Stimulated activated CD8-positive, alpha-beta memory T cell treated with anti-CD3 and anti-CD28 coated beads, Interleukin-15, amount 100 ng/mL, for 48 hours (primary cell): Measurements from ENCODE around the gene SLC35E4.
"Not testable (repeated sequence)": the region's sequence is repeated elsewhere in the genome, so short reads cannot be mapped to it uniquely, and the experiment has no call there.

Experiments used
- DNase-seq, 2 donors: peaks; one replicate each; pipeline ENCODE4 v3.0.0-alpha.2; 2020; ENCODE audit warnings: low read depth in 2 of 2

Gene SLC35E4

DNA sequence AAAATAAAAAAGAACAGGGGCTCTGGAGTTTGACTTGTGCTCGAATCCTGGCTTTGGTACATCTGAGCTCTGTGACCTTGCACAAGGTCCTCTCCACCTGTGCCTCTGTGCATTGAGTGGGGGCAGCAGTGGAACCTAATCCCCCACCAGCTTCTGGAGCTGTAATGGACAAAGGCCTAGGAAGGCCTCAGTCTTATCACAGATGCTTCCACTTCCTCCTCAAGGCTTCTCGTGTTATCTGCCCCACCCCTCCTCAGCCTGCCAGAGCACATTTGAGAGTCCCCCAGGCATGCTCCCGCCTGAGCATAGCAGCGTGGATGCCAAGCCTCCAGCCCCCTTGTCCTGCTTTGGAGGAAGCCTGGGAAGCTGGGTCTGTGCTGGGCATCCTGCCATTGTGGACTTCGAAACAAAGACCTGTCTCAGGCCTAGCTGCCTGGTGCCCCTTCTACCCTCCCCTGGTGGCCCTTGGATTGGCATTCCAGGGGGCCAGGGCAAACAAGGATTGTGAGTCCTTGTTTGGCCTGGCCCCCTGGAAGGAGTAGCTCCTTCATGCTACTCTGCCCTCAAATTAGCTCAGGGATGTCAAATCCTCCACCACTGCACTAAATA is 15.0 kb downstream of the SLC35E4 start:
- DNase-seq, result no peak

DNA sequence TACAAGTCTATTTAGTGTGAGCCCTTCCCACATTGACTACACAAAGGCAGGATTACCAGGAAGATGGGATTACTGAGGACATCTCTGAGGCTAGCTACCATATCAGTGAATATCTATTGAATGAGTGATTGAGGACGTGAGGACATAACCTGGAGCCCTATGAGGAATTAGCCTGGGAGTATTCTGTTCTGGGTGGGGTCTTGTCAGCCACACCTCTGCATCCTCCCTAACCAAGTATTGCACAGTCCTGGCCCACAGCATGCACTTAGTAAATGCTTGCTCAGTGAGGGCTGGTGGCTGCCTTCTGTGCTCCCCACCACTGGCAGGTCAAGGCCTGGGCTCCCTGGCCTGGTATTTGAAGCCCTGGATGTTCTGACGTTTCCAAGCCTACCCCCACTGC is 17.3 kb downstream of the SLC35E4 start:
- no peak for DNase-seq

DNA sequence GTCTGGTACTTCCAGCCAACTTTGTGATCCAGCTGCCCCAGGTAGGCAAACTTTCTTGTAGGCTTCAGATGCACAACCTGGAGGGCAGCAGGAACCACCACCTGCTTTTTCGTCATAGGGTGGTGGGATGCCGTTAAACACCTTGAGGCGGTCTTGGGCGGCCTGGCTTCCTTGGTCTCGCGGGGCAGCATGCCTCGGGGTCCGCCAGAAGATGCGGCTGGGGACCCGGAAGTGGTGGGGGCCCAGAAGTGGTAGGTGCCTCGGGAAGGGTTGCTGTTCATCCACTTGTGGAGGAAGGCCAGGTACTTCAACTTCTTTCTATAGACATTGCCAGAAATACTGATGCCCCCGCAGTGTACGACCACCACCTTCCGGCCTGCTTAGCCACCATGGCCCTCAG is 18.8 kb downstream of the SLC35E4 start:
- no peak for DNase-seq

DNA sequence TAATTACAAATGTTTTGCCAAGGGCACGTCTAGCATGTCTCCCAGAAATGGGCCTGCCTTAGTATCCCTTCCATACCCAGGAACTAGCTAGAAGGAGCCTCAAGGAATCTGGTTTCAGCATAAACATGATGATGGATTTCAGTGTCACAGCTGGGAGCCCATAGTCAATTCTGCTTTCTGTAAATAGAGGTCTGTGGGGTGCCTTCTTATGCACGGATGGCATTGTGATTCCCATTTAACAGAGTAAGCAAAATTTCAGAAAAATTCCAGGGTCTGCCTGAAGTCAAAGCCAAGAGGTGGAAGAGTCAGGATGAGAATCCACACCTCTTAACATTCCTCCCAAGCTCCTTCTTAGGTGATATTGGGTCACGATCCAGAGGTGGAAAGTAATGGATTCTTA is 20.0 kb downstream of the SLC35E4 start:
- no peak for DNase-seq

DNA sequence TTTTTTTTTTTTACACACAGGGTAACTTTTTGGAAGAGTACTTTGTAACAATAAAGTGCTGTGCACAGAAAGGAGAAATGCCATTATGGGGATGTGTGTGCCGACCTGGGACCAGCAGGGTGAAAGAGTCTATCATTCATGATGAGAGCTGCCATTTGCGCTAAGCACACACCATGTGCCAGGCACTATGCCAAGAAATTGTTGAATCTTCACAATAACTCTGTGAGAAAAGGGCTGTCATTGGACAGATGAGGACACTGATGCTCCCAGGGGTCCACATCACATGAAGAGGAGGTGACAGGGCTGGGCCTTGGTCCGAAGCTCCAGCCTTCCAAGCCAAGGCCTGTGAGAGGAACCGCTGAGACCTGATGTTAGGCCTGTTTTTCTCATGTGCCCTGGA is 26.5 kb downstream of the SLC35E4 start:
- no peak for DNase-seq

DNA sequence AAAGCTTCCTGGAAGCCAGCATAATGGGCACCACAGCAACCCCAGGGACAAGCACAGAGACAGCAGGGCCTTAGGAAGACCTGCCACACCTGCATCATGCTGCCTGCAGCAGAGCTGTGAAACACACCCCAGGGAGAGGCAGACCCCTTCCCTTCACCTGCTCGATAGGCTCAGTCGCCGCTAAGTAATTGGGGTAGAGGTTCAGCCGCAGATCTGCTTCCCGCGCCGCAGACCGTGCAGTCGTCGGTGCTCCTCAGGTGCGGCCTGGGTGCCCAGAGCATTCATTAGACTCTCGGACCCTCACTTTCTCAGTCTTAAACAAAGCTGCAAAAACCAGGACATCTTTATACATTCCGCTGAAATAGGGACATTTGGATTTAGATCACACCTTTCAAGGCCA is 29.2 kb downstream of the SLC35E4 start:
- no peak for DNase-seq

DNA sequence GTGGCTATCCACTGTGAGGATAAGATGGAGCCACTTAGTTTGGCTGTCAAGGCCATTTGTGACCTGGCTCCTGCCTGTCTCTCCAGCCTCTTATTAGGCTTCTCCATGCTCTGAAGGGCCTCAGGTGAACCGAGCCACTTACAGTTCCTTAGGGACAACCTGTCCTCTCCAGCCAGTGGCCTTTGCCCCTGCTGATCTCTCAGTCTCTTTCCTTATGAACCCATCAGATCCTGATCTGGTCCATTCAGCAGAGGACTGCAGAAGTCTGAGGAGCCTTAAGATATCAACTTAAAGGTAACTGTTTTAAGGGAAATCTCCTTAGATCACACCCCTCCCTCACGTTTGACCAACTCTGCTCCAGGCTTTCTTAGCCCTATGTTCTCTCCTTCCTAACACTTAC is 29.7 kb downstream of the SLC35E4 start:
- DNase-seq, result no peak

DNA sequence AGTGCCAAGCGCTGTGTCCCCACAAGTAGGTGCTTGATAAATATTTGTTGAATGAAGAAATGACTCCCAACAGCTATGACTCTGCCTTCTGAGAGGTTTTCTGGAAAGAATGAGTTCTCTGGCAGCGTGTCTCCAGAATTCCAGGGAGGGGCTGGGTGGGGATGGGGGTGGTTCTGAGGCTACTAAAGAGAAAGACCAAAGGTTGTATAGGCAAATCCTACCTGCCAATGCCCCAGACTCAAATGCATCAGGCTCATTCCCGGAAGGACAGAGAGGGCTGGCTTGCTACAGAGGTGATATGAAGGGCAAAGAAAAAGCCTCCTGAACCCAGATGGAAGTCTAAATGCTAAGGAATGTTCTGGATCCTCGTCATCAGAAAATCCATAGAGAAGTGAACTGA is 30.2 kb downstream of the SLC35E4 start:
- DNase-seq, result no peak

DNA sequence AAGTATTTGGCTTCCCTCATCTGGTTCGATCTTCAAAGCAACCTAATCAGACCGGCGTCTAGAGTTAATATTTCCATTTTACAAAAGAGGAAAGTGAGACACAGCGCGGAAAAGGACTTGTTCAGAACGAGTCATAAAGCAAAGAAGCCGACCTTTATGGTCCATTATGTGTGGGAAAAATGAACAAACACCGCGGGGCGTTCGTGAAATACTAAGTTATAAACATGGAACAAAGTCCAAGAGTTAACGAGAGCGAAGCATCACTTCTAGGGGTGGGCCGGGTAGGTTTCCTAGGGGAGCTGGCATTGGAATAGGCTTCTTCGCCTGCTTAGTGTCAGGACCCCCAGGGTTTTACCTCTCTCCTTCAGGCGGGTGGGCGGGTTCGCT is 31.5 kb downstream of the SLC35E4 start:
- no peak for DNase-seq

DNA sequence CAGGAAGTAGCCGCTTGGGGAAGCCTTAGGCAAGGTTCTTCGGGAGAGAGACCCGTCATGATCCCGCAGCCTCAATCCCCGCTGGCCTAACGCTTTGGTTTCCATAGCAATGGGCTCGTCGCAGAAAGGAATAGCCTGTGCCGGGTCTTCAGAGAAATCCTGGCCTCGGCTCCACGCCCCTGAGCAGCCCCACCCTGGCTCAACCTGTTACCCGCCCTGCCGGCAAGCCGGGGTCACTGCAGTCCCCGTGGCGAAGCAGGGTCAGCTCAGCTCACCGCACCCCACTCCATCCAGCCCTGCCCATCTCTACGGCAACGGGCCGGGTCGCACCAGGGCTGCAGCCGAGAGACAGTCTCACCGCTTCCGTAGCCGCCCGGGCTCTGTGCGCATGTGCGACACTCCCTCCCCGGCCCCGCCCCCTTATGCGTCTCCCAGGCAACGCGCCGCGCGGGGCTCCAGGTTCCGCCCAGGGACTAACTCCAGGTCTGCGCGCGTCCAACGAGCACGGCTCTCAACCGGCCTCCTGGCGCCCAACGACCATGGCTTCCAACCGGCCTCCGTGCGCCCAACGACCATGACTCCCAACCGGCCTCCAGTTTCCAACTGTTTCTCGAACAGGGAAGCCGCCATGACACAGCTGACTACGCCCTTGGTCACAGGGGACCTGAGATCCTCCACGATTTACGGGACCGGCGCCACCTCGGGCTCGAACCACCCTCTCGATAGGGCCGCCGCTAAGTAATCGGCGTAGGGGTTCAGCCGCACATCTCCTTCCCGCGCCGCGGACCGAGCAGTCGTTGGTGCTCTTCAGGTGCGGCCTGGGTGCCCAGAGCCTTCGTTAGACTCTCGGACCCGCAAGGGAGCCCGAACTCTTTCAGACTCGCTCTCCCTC is 32.2 kb downstream of the SLC35E4 start, which contains the start of gene DUSP18:
DUSP18 (minus strand) TSS at position 382 of the 892 bp plus-strand sequence. CDS start 3,872 bp downstream, outside the sequence.
- peak; percentile 87 to 89 for DNase-seq

DNA sequence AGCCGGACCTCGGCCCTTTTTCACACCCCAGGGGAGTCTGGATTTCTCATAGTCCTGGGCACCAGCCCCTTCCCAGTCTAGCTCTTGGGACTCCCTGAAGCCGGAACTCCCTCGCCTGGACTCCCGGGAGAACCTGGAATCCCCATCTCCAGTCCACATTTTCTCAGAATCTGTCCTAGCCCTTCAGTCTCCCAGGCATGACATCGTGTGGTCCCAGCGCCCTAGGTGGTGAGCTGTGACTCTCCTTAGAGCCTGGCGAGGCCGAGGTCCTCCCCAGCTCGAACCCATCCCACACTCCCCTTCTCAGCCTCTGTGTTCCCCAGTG is 32.8 kb downstream of the SLC35E4 start:
- DNase-seq, result no peak

DNA sequence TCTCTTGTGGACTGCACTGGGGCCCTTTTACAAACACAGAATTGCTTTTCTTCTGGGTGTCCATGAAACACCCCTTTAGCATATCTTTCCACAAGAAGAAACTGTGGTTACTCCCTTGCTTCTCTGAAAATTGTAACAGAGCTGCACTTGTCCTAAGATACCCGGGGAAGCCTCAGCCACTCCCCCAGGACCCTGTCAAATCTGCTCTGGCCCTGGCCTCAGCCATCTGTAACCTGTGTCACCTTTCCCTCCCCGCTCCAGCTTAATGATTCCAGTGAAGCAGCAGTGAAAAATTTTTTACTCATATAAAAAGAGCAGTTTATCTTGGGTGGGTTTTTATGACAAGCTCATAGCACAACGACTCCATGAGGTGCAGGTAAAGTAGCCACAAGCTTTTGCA is 35.5 kb downstream of the SLC35E4 start:
- no peak for DNase-seq

DNA sequence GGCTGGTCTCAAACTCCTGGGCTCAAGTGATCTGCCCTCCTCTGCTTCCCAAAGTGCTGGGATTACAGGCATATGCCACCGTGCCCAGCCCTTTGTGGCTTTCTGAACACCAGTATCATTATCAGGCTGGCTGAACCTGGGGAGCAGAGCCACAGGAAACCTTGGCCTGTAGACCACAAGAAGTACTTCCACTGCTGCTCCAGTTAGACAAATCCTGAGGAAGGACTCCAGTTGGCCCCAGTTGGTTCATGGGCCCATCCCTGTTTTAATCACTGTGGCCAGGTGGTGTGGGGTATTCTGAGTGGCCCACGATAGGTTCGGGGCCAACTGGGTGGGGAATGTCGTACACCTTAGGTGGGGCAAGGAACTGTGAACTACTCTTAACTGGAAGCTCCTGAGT is 37.6 kb downstream of the SLC35E4 start:
- DNase-seq, result no peak

DNA sequence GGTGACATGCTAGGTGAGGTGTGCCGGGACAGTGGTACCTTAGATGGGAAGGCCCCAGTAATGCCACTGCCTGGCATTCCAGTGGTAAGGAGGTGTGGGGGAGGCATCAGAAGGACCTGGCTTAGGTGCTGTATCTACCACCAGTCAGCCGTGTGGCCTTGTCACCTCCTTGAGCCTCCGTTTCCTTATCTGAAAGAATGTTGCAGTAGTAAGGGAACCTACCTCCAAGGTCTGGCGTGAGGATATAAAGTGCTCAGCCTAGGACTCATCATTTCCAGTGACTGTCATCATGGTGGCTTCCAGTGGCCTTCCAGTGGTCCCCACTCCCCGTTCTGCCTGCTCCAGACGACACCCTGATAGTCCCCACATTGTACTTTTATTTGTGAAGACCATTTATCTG is 38.9 kb downstream of the SLC35E4 start:
- DNase-seq, result no peak

DNA sequence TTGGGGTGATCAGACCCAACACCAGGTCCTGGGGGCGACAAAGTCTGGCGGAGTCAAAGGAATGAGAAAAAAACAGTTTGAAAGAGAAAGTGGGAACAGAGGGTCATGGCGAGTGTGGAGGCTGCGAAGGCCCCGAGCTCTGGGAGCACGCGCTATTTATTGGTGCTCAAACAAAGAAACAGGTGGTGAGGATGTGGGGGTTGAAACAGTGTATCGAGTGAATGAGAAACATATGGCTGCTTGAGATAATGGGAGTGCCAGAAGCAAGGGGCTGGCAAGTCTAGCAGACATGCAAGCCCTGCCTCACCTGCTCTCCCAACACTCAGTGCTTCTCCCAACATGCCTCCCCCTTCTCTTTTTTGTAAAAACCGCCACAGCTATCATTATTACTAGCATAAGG is 39.9 kb downstream of the SLC35E4 start:
- DNase-seq, result no peak

DNA sequence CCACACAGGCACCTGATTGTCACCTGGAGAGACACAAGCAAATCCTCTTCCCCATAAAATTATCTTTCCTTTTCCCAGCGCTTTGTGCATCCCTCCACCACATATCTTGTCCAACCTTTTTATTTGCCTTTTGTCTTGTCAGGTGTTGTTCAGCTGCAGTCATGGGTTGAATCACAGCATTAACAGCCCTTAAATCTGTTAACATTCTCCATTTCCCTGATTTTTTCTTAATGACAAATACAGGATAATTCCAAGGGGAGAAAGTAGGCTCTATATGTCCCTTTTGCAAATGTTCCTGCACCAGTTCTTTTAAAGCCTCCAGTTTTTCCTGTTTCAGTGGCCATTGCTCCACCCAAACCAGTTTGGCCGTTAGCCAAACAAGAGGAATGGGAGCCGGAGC is 41.0 kb downstream of the SLC35E4 start:
- DNase-seq, result not testable (repeated sequence)

DNA sequence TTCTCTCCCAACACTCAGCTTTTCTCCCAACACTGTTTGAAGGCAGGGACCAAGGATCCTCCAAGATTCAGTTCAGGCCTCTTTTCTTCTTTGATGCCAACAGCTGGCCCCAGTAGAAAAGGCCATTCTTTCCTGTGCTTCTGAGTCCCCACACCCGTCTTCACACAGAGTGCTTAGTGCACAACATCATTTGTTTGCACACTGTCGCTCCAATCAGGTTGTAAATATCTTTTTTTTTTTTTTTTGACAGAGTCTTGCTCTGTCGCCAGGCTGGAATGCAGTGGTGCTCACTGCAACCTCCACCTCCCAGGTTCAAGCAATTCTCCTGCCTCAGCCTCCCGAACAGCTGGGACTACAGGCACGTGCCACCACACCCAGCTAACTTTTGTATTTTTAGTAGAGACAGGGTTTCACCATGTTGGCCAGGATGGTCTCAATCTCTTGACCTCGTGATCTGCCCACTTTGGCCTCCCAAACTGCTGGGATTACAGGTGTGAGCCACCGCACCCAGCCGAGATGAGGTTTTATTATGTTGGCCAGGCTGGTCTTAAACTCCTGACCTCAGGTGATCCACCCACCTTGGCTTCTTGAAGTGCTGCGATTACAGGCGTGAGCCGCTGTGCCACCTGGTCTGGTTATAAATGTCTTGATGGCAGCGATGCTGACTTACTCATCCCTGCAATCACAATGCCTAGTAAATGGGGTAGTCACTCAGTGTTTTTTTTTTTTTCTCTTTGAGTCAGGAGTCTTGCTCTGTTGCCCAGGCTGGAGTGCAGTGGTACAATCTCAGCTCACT is 44.5 kb downstream of the SLC35E4 start:
- not testable (repeated sequence) for DNase-seq

DNA sequence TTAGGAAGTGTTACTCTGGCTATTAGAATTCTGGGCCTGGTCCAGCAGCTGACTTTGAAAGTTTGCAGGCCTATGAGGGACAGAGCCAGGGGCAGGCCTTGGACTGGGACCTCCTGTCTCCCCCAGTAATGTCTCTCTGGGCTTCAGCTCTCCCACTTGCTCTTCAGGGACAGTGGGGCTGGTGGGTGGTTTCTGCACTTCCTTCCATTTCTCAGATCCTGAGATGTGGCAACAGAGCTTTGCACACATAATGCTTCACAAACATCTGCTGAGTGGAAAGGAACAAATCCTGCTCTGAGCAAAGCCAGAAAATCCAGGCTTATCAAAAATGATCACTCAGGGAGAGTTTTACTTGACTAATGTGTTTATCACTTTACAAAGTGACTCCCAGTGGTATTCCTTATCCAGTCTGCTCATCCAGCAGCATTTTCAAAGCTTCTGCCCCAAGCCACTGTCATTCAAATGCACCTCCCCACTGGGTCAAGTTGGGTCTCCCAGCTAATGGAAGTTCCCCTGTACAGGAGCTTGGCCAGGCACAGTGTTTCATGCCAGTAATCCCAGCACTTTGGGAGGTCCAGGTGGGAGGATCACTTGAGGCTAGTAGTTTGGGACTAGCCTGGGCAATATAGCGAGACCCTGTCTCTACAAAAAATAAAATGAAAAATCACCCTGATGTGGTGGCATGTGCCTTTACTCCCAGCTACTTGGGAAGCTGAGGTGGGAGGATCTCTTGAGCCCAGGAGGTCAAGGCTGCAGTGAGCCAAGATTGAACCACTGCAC is 45.6 kb downstream of the SLC35E4 start:
- no peak for DNase-seq

DNA sequence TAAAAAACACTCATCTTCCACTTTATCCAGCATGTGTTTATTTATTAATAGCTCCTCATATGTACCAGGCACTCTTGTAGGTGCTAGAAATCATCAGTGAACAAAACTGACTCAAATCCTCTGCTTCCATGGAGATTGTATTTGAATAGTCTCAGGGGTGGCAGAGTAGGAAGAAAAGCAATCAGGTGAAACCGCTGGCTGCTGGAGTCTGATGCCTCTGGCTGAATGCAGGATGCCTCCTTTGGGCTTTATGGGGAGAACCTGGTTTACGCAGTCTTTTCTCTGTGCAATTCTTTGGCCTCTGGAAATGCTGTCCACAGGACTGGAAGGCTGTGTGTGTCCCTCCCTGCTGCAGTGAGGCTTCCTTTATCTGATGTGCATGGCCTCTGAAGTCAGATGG is 46.2 kb downstream of the SLC35E4 start:
- no peak for DNase-seq

DNA sequence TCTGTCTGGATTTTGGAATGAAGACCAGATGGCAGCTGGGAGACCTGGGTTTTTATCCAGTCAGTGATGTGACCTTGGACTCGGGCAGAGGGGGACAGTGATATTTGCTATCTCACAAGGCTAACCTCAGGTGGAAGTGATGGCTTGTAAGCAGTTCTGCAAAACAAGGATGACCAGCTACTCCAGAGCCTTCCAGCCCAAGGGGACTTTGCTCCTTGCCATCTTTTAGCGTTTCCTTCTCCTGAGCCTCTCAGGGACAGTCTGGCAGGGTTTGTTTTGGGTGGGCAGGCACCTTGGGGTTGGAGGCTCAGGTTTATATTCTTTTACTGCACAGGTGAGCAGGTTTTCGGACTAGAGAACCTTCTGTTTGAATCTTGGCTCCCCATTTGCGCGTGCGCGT is 49.6 kb downstream of the SLC35E4 start:
- no peak for DNase-seq

DNA sequence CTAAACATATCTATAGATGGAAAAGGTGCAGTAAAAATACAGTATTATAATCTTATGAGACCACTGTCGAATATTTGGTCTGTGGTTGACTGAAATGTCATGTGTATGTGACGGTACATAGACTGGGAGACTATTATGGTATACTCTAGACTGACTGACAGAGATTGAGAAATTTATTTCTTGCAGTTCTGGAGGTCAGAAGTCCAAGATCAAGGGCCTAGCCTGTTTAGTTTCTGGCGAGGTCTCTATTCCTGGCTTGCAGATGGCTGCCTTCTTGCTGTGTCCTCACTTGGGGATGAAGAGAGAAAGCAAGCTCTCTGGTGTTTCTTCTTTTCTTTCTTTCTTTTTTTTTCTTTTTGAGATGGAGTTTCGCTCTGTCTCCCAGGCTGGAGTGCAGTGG is 51.8 kb downstream of the SLC35E4 start:
- no peak for DNase-seq

DNA sequence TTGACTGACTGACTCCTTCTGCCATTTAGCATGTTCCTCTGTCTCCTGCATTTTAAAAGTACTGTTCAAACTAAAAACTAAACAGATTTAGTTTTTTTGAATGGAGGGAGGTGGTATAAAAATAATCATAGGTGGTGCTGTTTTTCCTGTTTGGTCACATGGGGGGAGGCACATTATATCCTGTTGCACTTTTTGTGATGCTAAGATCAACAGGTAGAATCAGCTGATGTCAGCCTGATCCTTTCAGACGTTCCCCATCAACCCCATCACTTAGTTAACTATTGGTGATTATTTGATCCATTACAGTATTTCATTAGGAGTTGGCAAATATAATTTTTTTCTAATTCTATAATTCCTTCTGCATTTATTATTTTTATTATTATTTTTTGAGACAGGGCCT is 54.0 kb downstream of the SLC35E4 start:
- no peak for DNase-seq
